Astrocyte of the cerebellum (primary cell): ENCODE measurements around the gene SERHL2.

Experiments
- DNase-seq: peaks from one replicate; pipeline ENCODE4 v3.0.0-alpha.2; 2011; ENCODE audit warnings: low read depth
- H3K4me3 ChIP-seq: 2 replicates; pipeline ENCODE4 v1.5.1; 2011; ENCODE audit warnings: mild to moderate bottlenecking, low read depth, low read length, moderate library complexity
- in situ Hi-C: cut with HindIII; loops from 2 replicates; pipeline ENCODE4 v1.10.0; 2017; ENCODE audit warnings: low sequenced_read_pairs
- TF ChIP-seq, protein P1 (sequence below): IDR thresholded peaks from 2 replicates; pipeline ENCODE4 v1.5.1; 2012; ENCODE audit warnings: low read length, low read depth, moderate library complexity, mild to moderate bottlenecking; ENCODE audit errors: missing control alignments

SERHL2 gene

DNA sequence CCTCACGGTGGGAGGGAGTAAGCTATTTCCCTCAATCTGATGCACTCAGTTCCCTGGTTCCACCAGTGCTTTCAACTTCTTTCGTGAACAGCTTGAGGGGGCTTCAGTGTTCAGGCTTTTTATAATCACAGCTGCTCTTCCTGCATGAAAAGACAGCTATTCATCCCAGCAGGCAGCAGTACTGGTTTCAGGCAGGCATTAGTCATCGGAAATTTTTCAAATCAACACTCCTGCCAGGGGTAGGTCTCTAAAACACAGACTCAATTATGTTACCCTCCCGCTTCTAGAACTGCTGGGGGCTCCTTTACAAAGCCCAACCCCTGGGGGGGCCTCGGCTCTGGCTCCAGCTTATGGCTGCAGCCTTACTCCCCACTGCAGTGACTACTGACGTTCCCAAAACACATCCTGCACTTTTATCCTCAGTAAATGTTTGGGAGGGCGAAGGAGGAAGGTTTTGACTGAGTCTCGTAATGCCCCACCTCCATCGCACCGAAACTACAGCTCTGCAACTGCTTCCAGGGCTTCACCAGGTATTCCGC, 55.1 kb downstream of the SERHL2 start:
- H3K4me3 ChIP-seq: peak overlapping the region; percentile 29
- TF ChIP-seq, protein P1, sequence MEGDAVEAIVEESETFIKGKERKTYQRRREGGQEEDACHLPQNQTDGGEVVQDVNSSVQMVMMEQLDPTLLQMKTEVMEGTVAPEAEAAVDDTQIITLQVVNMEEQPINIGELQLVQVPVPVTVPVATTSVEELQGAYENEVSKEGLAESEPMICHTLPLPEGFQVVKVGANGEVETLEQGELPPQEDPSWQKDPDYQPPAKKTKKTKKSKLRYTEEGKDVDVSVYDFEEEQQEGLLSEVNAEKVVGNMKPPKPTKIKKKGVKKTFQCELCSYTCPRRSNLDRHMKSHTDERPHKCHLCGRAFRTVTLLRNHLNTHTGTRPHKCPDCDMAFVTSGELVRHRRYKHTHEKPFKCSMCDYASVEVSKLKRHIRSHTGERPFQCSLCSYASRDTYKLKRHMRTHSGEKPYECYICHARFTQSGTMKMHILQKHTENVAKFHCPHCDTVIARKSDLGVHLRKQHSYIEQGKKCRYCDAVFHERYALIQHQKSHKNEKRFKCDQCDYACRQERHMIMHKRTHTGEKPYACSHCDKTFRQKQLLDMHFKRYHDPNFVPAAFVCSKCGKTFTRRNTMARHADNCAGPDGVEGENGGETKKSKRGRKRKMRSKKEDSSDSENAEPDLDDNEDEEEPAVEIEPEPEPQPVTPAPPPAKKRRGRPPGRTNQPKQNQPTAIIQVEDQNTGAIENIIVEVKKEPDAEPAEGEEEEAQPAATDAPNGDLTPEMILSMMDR: no peak
- peak; percentile 74 for DNase-seq
- in situ Hi-C loops: no loop called here

DNA sequence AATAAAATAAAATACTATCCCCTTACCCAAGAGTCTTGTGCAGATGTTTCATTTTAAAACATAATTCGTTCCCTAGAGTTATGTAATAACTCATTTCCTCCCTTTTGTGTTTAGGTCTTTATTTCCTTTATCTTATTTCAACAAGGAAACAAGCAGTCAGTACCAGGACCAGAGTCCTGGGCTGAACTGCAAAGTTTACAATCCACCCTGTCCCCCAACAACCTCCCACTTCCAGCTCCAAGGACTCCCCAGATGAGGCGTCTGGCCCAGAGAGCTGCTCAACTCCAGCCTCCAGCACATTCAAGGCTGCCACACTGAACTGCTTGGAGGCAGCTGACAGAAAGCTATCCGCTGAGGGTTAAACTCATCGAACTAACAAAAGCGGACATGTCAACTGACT, 56.4 kb downstream of the SERHL2 start:
- DNase-seq: no peak
- TF ChIP-seq, protein P1: no peak
- H3K4me3 ChIP-seq: no peak overlapping the region
- in situ Hi-C loops: no loop called here

DNA sequence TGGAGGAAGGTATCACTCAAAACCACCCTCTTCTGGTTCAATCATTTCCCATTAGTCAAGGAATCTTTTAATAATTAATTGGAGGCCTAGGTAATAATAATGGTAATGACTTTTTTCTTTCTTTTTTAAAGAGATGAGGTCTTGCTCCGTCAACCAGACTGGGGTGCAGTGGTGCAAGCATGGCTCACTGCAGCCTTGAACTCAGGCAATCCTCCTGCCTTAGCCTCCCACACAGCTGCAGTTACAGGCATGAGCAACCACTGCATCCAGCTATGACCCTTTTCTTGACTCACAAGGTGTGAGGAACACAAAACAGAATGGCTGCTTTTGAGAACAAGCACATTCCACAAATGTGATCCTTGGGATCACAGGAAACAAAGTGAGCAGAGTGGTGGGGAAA, 57.3 kb downstream of the SERHL2 start:
- no peak overlapping the region for H3K4me3 ChIP-seq
- DNase-seq: no peak
- in situ Hi-C loops: no loop called here
- TF ChIP-seq, protein P1: no peak

DNA sequence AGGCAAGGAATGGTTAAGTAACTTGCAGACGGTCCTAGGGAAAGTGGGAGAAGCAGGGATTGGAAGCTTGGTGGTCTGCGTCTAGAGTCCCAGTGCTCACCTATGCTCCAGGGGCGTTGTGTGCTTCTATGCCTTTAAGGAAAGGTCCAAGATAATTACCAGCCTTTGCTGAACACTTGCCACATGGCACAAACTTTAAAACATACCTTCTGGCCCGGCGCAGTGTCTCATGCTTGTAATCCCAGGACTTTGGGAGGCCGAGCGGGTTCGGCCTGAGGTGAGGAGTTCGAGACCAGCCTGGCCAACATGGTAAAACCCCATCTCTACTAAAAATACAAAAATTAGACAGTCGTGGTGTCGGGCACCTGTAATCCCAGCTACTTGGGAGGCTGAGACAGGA, 58.6 kb downstream of the SERHL2 start:
- DNase-seq: no peak
- H3K4me3 ChIP-seq: no peak overlapping the region
- TF ChIP-seq, protein P1: no peak
- in situ Hi-C loops: no loop called here

DNA sequence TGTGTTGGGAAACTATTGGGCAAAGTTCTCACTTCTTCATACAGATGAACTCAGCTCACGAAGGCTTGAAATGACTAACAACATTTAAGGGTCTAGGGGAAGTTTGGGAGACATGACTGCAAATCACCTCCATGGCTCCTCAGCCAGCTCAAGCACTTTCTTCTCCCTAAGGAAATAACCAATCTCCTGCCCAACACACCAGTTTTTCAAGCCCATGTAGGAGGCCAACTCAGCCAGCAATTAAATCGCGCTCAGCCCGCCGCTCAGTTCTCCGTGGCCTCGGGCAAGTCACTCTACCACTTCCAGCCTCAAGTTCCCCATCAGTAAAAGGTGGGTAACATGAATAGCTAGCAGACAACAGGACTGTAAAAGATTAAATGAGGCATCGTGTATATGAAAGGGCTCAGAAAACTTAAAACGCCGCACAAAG, 60.1 kb downstream of the SERHL2 start:
- in situ Hi-C loops: no loop called here
- TF ChIP-seq, protein P1: no peak
- H3K4me3 ChIP-seq: peak overlapping the region; percentile 86
- DNase-seq: no peak

DNA sequence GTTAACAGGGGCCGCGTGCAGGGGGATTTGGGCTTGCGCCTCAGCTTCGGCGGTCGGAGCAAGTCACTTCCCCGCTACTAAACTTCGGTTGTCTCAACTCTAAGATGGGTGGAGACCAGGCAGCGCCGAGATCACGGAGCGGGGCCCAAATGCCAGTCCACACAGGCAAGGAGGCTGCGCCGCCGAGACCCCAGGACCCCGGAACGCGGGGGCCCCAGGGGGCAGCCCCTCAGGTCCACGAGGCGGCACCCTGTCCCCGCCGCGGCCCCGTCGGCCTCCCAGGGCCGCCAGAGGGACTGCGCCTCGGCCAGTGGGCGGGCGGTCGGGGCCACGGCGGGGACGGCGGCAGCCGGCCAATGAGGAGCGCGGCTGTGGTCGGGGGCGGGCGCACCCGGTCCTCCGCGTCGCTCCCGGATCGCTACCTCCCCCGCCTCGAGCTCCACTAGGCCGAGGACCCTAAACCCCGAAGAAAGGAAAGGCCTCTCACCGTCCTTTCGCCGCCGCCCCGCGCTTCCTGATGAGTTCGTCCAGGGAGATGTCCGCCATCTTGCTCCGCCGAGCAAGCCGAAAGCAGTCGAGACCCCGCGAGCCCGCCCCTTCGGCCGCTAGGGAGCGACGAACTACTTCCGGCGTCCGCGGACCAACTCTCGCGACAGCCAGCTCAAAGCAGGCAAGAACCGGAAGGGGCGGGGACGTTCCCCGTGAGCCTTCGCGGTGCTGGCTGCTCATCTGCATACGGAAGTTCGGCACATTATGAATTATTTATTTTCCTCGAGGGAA, 60.7 kb downstream of the SERHL2 start, which contains the start of gene POLDIP3:
Gene POLDIP3, minus strand, starts transcription at position 572 of the 780 bp plus-strand sequence. Its CDS starts 26 bp downstream, at position 546.
- H3K4me3 ChIP-seq: peak within 1 kb of the TSS; percentile 86
- in situ Hi-C loops: no loop called here
- DNase-seq: peak; percentile 97
- TF ChIP-seq, protein P1: peak; percentile 32
